Activated CD4-positive, alpha-beta T cell treated with anti-CD3 and anti-CD28 coated beads, Interleukin-2, Interleukin-6, amounts not matched to agents 100 ng/mL and 50 ng/mL, durations not matched to agents 16 hours and 8 hours (primary cell): Measurements from ENCODE around the gene TLE6.
"Not testable (repeated sequence)": the region's sequence is repeated elsewhere in the genome, so short reads cannot be mapped to it uniquely, and the experiment has no call there.

Experiments
- DNase-seq: peaks from one replicate; pipeline ENCODE4 v3.0.0-alpha.2; 2020

Gene TLE6

GRCh38 chr19:2974342-2975041, 2.9 kb upstream of the TLE6 start:
- DNase-seq: no peak

DNA sequence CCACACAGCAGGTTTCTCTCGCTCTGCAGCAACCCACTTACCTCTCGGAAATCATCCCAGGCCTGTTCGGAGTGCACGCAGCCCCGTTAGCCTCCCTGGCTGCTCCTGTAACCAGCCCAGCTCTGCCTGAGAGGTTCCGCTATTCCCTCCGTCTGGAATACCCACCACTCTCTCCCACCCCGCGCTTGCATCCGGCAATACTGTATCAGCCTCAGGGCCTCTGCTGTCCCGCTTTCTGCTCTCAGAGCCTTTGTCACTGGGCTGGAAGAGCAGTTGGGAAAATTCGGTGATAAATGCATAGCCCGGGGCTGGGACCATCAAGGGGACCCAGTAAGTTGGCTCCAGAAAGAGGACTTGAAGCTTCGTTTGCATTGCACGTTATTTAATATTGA, 759 bp upstream of the TLE6 start:
- no peak for DNase-seq

GRCh38 chr19:2977746-2978138, 378 bp downstream of the TLE6 start:
- no peak for DNase-seq

DNA sequence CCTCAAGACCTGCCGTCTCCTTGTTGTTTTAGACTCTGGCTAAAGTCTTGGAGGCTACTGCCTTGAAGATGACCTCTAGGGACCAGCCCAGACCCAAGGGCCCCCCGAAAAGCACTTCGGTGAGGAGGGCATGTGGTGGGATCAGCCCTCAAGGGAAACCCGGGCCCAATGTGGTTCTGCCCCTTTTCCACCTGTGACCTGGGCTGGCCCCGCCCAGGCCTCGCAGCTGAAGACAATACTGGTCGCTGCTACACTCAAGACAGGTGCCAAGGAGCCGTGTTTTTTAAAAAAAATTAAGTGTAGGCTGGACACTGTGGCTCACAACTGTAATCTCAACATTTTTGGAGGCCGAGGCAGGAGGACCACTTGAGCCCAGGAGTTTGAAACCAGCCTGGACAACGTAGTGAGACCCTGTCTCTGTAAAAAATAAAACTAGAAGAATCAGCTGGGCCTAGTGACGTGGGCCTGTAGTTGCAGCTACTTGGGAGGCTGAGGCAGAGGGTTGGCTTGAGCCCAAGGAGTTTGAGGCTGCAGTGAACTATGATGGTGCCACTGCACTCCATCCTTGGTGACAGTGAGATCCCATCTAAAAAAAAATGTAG, 903 bp downstream of the TLE6 start:
- DNase-seq: no peak

- no peak for DNase-seq
Observed at GRCh38 chr19:2978772-2979171, 1.4 kb downstream of the TLE6 start.

DNA sequence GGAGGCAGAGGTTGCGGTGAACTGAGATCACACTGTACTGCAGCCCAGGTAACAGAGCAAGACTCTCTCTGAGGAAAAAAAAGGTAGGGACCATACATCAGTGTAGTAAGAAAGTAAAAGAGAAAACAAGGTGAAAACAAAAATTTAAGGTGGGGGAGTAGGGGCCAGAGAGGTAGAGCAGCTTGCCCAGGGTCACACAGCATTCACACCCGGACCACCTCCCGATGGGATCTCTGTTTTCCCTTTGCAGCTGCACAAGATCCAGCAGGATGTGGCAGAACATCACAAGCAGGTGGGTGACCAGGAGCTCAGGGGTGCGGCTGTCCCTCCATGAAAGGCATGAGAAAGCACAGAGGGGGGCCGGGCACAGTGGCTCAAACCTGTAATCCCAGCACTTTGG, 4.5 kb downstream of the TLE6 start:
- no peak for DNase-seq

- DNase-seq: no peak
Observed at GRCh38 chr19:2982561-2982960, 5.2 kb downstream of the TLE6 start.

GRCh38 chr19:2982983-2983350, 5.6 kb downstream of the TLE6 start:
- DNase-seq: no peak

DNA sequence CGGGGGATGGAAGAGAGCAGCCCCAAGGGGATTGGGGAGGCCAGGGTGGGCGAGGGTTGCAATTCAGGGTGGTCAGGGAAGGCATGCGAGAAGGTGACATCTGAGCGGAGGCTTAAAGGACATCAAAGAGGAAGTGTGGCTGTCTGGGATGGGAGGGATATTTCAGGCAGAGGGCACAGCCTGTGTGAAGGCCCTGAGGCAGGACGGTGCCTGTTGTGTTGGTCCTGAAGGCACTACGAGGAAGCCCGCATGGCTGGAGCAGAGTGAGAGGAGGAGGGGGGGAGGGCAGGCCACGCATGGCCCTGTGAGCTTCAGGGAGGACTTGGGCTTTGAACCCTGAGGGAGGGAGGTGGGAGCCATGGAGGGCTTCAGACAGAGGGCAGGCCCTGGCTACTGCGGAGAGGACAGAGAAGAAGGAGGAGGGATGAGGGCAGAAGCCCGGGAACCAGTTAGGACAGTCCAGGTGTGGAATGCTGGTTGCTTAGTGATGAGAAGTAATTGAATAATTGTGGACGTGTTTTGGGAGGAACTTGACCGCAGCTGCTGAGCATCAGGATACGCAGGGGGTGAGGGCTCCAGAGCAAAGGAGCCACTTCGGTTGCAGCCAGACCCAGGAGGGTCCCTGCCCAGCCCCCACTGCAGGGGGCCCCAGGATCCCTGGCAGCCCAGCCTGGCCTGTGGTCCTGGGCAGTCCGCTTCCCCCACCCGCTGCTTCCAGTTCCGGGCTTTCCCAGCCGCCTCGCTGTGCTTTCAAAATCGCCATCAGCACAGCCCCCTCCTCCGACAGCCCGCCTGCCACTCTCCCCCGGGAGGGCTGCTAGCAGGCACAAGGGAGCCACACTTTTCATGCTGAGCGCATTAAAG, 6.2 kb downstream of the TLE6 start:
- no peak for DNase-seq

DNA sequence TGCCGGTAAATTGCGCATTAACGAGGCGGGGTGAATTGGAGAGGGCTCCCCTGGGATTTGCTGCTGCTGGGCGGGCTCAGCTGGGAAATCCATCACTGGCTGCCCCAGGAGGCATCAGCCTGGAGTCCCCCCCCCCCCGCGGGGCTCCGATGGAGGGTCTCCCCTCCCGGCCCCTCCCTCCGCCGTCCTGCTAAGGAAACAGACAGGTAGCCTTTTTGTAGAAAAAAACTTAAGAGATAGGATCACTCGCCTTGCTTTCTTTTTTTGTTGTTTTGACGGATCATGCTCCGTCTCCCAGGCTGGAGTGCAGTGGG, 6.8 kb downstream of the TLE6 start:
- no peak for DNase-seq

DNA sequence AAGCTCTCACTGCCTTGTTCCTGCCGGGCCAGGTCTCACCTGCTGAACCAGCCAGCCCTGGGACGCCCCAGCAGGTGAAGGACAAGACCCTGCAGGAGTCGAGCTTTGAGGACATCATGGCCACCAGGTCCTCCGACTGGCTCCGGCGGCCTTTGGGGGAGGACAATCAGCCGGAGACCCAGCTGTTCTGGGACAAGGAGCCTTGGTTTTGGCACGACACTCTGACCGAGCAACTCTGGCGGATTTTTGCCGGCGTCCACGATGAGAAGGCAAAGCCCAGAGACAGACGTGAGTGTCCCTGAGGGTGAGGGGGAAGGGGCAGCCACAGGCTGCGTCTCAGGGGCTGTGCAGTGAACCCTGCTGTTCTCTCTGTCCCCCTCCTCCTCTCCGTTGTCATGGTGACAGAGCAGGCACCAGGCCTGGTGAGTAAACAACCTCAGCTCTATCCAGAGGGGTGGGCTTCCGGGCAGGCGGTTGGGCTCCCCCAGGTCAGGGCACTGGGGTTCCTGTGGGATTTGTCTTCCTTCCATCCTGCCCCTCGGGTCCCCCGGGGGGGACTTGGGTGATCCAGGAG, 9.7 kb downstream of the TLE6 start:
- no peak for DNase-seq

DNA sequence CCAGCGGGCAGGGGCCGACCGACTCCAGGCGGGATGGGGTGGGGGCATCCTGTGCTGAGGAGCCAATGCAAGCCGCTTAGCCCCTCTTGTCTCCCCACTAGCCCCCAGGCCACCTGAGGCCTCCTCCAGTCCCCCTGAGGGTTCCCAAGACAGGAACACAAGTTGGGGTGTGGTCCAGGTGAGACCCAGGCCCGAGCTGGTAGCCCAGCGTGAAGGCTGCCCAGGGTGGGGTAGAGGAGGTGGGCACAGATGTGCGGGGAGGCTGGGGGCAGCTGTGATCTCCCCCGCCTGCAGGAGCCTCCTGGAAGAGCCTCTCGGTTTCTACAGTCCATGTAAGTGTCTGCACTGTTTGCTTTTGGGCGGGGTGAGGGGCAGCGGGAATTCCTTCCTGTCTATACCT, 10.4 kb downstream of the TLE6 start:
- DNase-seq: no peak

DNA sequence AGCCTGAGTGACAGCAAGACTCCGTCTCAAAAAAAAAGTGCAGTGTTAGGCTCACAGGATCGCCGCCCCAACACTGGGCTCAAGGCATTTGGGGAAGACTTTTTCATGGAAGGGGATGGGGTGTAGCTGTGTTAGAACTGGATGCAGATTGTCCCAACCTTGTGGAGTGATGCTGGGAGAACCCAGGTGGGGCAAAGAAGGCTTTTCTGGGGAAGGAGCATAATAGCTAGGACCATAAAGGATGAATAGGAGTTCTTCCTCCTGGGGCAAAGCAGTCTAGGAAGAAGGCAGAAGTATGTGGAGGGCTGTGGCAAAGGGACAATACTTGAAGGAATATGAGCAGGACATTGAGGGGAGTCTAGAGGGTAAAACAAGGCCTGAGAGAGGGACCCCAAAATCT, 11.2 kb downstream of the TLE6 start:
- DNase-seq: no peak

DNA sequence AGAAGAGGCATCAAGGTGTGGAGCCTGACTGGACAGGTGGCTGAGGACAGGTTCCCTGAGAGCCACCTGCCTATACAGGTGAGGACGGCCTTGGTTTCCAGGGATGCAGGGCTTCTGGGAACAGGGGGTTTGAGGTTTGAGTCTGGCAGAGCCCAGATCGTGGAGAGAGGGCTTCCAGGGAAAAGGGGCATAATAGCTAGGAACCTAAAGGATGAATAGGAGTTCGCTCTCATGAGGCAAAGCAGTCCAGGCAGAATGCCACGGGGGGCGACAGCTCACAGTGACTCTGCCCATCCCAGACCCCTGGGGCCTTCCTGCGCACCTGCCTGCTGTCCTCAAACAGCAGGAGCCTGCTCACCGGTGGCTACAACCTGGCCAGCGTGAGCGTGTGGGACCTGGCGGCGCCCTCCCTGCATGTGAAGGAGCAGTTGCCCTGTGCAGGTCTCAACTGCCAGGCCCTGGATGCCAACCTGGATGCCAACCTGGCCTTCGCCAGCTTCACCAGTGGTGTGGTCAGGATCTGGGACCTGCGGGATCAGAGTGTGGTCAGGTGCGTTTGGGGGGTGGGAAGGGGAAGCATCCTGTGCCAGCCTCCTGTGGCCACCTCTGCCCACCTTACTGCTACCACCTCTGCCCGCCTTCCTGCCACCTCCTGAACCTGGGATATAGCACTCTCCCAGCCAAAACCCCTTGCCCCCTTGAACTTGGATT, 12.0 kb downstream of the TLE6 start:
- no peak for DNase-seq

DNA sequence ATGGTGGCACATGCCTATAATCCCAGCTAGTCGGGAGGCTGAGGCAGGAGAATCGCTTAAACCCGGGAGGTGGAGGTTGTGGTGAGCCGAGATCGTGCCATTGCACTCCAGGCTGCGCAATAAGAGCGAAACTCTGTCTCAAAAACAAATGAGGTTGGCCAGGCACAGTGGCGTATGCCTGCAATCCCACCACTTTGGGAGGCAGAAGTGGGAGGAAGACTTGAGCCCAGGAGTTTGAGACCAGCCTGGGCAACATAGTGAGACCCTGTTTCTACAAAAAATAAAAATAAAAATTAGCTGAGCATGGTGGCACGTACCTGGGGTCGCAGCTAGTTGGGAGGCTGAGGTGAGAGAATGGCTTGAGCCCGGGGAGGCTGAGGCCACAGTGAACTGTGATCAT, 15.0 kb downstream of the TLE6 start:
- DNase-seq: not testable (repeated sequence)

DNA sequence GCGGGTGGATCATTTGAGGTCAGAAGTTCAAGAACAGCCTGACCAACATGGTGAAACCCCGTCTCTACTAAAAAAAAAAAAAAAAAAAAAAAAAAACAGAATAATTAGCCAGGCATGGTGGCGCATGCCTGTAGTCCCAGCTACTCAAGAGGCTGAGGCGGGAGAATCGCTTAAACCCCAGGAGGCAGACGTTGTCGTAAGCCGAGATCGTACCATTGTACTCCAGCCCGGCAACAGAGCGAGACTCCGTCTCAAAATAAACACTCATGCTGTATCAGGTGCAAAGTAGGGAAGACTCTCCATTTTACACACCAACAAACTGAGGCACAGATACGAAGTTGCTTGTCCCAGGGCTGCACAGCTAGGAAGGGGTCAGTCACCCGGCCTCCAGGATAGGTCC, 15.6 kb downstream of the TLE6 start:
- DNase-seq: no peak

- DNase-seq: no peak
Observed at GRCh38 chr19:2993579-2993978, 16.2 kb downstream of the TLE6 start.

DNA sequence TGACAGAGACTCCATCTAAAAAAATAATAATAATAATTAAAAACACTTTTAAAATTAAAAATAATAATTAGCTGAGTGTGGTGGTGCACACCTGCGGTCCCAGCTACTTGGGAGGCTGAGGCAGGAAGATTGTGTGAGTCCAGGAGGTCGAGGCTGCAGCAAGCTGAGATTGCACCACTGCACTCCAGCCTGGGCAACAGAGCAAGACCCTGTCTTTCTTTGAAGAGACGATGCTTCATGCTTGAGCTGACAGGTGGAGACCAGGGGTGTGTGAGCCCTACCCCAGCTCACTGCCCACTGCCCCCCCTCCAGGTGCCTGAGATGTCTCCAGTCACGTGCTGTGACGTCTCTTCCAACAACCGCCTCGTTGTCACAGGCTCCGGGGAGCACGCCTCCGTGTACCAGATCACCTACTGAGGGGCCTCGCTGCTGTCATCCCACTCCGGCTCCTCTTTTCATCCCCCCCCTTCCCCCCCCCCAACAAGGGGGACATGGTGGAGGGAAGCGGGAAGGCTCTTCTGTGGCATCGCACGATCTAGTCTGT, 17.3 kb downstream of the TLE6 start:
- DNase-seq: no peak

- DNase-seq: no peak
Observed at GRCh38 chr19:2997720-2998119, 20.4 kb downstream of the TLE6 start.

GRCh38 chr19:2998642-2999041, 21.3 kb downstream of the TLE6 start:
- DNase-seq: no peak

- DNase-seq: no peak
Observed at GRCh38 chr19:3001235-3001800, 24.0 kb downstream of the TLE6 start.

DNA sequence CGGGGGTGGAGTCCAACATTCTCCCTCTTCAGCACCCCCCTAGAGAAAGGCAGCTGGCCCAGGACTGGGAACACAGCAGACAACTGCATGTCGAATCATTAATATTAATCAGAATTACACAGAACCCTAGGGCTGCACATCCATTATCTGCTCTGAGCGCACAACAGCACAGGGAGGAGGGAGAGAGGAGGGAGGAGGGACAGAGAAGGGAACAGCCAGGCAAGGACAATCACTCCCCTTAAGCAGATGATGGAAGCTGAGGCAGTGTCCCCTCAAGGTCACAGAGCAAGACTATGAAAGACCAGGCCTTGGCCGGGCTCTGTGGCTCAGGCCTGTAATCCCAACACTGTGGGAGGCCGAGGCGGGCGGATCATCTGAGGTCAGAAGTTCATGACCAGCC, 25.7 kb downstream of the TLE6 start:
- DNase-seq: no peak

- DNase-seq: no peak
Observed at GRCh38 chr19:3004522-3004921, 27.2 kb downstream of the TLE6 start.
